Inferior parietal cortex (tissue), 1 donor: ENCODE data around the gene ASB6.

Source experiments
- DNase-seq: peaks from one replicate; pipeline ENCODE4 v3.0.0-alpha.2; 2016; ENCODE audit errors: extremely low spot score

ASB6 gene

GRCh38 chr9:129586245-129586644, 55.7 kb downstream of the ASB6 start:
- DNase-seq: no peak

GRCh38 chr9:129585352-129585751, 56.6 kb downstream of the ASB6 start:
- no peak for DNase-seq
